HG02642 (cell line): ENCODE measurements around the gene AANAT.

Experiments used
- ATAC-seq: cut with Tn5 transposase; IDR thresholded peaks from one replicate; pipeline ENCODE4 v1.9.1; 2021; ENCODE audit warnings: mild to moderate bottlenecking; ENCODE audit not compliant: unreplicated experiment, poor library complexity

AANAT gene

DNA sequence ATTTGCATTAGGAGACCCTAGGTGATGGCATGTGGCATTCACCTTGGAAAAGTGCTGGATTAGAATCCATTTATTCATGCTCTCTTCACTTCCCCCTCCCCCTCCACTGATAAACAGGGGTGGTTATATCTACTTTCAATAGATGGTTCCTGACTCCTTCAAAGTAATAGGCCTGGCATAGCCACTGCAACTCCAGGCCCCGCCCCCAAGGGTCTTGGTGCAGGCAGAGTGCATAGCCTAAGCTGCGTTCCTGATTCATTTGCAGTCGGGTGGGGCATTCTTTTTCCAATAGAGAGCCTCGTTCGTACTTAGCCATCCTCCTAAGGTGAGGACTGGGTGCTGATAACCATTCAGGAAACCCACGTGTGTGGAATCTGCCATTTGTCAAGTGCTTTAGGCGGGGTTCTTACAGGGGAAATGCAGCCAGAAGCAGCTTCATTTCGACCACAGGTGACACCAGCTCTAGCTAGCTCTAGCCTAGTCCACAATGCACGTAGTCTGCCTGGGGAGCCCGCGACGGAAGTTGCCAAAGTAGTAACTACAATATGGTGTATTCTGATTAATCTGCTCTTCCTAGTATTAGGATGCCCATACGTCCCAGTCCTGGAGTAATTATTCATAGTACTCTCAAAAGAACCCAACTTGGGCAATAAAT lies 25.6 kb upstream of the AANAT start:
- no peak for ATAC-seq

DNA sequence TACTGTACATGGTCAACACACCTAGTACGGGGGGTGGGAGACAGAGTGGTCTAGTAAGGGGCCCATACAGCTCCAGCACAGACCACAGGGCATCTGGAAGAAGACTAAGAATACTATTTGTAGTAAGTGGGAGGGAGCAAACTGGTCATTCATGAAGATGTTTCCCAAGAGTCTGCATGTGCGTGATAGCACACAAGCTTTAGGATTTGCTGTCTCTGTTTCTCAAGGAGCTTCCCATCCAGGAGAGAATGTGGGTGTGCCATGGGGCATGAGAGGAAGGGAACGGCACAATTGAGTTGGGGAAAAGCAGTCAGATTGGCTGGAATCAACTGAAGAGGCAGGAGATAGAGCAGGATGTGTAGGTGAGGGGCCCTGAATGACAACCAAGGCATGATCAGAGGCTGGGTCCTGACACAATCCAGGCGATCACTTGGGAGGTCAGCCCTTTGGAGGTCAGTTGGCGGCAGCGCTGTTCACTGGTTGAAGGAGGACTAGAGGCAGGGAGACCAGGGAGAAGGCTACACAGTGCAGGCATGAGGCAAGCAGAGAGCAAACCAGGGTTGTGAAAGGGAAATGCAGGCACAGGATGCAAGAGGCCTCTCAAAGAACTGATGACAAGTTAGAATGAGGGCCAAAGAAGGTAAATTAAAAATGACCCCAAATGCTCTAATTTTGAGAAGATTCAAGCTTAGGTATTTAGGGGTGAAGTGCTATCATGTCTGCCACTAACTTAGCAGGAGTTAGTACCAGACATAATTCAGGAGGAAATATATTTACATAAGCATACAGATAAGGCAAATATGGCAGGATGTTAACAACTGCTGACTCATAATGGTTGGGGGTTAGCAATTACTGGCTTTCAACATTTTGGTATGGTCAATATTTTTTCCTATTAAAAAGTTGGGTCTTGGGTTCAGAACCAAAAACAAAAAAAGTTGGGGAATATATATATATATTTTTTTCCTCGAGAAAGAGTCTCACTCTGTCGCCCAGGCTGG lies 24.8 kb upstream of the AANAT start:
- no peak for ATAC-seq

DNA sequence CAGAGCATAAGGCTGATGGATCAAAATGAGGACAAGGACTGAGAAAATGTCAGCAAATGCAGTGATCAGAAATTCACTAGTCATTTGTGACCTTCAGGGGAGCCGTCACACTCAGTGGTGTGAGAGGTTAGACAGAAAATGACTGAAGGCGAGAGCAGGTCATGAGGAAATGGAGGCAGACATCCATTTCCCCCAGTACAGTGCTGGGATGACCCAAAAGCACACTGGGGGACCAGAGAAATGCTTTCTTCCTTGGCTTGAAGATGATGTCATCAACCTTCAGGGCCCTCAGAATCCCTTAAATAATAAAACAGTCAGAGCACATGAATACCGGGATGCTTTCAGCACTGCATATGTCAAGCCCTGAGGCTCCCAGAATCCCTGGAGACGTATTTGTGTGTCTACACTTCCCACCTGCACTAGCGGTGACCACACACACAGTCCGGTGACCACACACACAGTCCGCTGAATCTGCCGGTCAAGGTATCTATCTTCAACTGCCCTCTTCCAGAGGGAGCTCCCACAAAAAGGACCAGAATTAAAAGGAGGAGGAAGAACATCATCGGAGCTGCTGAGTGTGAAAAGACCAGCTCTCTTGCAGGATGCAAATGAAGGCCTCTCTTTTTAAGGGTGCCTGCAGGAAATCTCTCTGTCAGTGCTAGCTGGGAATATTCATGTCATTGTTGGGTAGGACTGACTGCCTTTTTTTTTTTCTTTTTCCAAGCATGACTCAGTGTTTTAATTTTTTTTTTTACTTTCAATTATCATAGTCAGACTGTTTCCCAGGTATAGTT lies 22.7 kb upstream of the AANAT start:
- no peak for ATAC-seq

DNA sequence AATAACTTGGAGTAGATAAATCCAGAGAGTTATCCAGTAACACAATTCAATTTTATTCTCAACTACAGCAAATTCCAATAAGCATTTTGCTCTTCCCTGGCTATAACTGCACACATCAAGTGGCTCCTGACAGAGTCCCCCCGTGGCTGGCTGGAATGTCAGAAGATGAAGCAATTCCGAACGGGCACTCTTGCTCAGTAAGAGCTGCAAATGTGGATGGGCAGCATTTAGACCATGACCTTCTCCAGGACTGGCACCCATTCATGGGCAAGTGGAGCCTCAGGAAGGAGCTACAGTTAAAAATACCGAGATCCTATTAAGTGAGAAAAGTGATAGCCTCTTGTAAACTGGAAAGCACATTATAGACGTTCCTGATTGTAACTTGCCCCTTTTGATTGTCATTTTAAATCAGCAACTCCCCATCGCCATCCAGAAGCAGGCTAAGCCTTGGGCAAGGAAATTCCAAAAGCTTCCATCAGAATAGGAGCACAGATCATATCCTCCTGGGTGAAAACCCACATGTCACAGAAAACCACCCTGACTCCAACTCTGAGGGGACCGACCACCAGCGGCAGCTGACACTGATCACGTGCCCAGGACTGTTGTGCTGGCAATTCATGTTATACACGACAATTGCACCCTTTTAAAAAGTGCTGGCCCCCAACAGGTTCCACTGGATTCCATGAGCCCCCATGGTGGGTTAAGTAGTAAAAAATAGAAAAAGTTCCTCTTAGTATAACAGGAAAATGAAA lies 21.5 kb upstream of the AANAT start:
- ATAC-seq, result no peak

DNA sequence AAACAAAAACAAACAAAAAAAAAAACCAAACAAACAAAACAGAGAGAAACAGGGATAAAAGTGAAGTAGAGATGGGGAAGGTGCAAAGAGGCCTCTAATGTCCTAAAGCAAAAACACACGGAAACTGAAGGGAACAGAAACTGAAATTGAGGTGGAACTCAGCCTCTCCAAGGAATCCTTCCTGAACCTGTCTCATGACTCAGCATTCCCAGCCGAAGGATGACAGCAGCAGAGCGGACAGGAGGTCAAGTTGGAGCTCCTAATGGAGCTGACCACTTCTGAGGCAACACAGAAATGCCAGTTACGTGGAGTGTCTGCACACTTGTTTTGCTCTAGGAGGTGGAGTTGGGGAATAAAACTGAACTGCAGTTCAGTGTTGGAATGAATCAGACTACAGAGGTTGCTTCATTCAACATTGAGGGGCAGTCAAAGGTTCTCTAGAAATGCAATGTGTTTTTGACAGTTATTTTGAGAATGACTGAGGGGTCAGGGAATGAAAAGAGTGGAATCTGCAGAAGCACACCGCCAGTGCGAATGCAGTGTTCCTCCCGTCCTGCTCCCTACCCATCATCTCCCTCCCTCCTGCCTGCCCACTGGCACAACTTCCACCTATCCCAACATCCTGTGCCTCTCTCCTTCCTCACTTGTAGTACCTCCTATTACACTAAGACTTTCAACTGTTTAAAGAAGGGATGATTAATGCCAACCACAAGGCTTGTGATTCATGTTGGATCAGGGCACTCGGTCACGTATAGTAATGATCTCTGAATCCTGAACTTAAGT lies 20.8 kb upstream of the AANAT start:
- ATAC-seq, result no peak

DNA sequence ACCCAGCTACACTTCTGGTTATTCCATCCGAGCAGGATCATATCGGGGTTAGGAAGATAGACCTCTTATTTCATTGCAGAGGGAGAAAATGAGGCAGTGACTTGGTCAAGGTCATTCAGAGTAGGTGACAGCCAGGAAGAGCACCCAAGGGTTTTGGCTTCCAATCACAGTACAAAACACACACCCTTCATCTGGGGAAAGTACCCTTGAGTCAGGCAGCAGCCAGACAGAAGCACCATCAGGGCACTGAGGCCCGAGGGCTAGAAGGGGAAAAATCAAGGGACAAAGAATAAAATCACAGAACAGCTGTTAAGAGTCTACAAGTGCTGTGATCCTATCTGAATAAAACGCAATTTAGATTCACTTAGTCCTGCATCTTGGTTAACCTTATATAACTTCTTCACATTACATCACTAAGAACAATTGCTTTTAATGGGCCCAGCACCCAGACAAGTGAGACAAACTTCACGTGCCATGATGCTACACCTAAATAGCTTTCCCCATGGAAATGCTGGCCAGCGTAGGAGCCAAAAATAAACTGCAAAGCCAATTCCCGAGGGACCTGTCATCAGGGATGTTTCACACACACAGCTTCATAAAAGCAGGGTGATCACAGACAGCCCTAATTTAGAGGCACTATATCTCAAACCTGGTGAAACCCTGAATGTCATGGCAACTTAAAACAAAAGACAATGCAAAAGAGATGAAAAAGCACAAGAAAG lies 19.3 kb upstream of the AANAT start:
- ATAC-seq, result no peak

DNA sequence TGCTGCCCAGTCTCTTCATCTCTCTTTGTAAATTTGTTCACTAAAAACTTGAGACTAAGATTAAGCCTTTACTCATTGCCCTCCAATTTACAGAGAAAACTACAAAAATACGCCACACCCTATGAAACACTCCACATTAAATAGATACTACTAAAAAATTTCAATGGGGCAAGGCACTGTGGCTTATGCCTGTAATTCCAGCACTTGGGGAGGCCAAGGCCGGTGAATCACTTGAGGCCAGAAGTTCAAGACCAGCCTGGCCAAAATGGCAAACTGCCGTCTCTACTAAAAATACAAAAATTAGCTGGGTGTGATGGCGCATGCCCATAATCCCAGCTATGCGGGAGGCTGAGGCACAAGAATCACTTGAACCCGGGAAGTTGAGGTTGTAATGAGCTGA lies 18.3 kb upstream of the AANAT start:
- no peak for ATAC-seq

DNA sequence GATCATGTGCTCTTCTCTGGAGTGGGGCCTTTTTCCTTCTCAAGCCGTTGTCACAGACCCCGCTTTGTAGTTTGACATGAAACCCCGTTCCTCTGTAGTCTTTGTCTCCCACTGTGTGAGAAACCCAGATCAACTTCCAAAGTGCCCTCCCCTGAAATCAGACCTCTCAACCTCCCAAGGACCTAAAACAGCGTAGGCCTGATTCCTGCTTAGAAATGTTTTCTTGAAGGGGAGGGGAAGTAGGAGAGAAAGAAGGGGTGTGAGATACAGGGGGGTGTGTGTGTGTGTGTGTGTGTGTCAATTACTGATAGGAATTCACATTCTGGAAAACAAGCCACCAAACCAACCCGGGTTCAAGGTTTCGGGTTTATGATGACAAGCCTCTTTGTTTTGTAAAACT lies 15.9 kb upstream of the AANAT start:
- ATAC-seq, result no peak

DNA sequence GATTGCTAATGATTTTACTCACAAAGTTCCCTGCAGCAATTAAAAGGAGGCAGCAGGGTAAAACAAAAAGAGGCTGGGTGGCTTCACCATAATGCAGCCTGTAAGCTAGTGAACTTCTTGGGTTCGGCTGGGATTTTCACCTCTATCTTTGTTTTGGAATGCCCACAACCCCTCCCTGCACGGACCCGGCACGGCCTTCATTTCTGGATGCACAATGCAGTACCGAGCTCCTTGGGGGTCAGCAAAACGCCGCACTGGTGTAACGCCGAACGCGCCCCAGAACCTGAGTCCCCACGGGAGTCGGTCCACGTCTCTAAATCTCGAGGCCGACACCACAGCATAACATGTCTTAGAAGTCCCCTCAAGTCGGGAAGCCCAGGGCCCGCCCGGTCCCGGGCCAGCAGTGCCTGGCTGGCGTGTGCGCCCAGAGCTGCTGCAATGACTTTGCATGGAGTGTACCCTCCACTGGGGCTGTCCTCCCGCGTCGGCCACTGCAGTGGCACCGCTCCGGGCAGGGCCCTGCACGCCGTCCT lies 15.2 kb upstream of the AANAT start:
- no peak for ATAC-seq

DNA sequence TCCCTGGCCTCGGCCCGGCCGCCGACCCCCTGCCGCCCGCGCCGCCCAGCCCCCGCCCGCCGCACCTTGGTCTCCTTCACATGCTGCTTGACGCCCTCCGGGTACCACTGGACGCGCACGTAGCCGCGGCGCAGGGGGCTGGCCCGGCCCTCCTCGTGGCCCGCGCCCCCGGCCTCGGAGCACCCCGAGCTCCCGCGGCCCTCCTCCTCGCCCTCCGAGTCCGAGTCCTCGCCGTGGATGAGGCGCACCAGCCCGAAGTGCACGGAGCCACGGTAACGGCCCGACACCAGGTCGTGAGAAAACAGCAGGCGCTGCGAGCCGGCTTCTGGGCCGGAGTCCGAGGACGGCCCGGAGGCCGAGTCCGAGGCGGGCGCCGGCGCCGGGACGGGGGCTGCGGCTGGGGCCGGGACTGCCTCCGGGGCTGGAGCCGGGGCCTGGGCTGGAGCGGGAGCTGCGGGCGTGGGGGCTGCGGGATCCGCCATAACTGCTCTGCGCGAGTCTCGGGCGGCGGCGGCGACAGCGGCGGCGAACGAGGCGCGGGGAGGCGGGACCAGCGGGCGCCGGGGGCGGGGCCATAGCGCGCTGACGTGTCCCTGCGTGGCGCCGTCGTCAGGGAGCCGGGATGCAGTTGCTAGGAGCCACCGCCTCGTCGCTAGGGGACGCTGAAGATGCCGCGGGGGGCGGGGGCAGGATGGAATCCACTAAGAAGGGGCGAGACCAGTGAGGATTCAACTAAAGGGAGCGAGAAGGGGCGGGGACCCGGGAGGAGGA lies 14.6 kb upstream of the AANAT start, which contains the start of gene UBE2O:
TSS of gene UBE2O (minus strand) at position 493 of the 771 bp plus-strand sequence. CDS start at position 482, 11 bp downstream.
- ATAC-seq, result peak; percentile 93

DNA sequence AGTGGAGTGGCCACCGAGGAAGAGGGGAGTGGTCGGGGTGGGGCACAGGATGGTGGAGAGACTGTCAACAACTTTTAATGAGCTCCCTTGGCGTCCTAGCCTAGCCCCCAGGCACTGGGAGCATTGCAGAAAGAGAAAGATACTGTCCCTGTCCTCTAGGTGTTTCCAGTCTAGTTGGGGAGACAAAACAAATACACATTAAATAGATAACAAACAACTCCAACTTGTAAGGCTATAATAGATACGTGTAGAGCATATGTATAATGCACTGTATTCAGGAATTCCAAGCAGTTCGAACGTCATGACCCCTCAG lies 14.0 kb upstream of the AANAT start:
- no peak for ATAC-seq

DNA sequence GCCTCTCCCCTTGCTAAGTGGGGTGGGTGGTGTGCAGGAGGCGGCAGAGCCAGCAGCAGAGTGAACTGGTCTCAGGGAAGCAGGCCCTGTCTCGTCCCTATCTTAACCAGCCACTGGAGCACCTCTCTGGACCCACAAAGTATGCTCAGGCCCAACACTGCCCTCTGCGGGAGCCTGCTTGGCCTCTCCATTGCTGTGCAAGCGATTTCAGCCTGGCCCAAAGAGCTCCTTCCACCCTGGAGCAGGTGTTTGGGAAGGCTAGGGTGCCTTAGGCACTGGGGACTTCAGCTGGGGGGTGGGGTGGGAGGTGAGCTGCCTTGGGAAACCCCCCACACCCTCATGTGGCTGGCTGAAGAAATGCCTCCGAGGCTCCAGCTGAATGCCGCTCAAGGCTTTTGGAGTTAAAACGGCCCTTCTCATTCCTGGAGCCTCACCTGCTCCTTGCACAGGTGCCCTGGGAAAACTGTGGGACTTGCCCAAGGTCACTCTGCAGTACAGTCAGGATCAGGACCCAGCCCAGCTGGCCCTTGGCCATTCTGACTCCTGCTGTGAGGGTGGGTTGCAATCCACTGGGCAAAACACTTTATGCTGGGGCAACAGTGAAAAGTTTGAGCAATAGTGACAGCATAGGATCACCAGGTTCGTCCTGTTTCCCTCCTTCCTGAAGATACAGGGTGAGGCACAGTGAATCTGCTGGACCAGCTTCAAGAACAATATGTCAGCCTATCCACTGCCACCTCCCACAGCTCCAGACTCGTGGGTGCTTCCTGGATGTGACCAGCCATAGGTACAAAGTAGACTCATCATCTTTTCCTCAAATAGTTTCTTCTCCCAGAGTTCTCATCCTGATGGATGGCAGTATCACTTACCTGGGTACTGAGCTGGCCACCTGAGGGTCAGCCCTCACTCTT lies 8.6 kb upstream of the AANAT start:
- ATAC-seq, result no peak

DNA sequence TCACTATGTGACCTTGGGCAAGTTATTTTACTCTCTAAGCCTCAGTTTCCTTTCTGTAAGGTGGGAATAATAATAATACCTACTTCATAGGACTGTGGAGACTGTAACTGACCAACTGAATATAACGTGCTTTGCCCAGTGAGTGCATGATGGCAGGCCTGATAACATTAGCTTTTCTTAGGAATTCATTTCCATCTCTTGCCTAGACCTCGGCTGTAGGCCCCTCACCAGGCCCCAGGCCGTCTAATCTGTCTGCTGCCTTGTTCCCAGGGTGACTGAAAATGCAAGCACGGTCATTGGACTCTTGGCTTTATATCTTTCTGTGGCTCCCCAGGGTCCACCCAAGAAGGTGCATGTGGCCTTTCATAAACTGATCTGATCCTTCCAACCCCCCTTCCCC lies 7.7 kb upstream of the AANAT start:
- no peak for ATAC-seq

DNA sequence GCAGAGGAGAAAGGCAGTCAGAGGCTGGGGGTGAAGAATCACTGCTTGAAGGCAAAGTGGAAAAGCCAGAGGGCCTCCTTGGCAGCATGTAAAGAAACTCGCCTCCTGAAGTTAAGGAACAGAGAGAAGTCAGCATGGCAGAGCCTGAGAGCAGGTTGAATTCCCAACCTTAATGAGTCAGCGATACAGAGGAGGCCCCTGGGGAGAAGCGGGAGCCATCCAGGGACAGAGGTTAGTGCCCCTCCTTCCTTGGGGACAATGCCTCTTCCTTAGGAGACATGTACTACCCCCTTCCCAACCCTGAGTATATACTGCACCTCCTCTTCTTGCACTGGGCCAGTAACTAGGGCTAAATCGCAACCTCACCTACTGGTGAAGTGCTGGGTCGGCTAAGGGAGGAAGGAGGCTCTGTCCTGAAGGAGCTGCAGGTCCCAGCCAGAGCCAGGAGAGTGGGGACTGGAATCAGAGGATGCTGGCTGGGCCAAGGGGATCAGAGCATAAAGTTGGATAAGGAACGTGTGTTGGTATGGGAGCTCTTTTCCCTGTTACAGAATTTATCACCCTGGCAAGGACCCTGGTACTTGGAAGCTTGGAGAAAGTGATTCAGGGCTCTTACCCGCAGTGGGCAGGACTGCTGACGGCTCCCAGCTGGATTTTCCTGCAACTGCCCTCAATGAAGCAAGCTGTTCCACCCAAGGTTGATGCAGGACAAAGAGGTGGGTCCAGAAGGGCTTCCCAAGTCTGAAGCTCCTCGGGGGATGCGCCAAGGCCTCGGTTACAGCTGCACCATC lies 5.4 kb upstream of the AANAT start:
- ATAC-seq, result no peak

DNA sequence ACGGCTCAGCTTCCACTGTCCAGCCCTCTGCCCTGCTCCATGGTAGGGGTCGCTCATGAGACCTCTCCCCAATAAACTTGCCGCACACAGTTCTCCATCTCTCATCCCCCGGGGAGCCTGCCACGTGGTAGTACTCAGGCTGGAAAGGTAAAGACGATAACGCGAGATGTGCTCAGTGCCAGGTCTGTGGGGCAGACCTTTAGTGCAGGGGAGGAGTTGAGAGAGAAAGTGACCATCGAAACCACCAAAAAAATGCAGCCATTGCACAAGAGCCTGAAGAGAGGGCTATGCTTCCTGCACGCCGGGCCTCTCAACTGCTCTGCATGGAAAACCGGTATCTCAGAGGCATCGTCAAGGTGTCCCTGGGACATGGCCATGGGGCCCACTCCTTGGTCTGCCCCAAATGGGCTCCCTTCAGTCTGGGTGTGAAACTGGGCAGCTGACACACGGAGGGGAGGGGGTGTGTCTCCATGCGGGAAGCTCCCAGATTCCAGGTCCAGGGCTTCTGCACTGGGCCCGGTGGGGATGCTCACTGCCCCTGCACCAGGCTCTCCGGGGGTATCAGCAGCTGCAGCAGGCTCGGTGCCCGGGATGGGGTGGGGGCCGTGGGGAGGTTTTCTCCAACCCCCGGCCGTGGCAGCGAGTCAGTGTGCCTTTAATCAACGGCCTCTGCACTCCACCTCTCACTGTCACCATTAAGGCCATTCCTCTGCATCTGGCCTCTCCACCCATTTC lies 4.7 kb upstream of the AANAT start:
- no peak for ATAC-seq
